Astrocyte (in vitro differentiated cells and primary cell): ENCODE measurements around the gene NT5C1B.

Experiments
- CTCF ChIP-seq: IDR thresholded peaks from 2 replicates; pipeline ENCODE4 v1.5.1; 2011; ENCODE audit warnings: low read depth, mild to moderate bottlenecking, inconsistent platforms, low read length, moderate library complexity; ENCODE audit not compliant: insufficient read depth
- EZH2 ChIP-seq: IDR thresholded peaks from 2 replicates; pipeline ENCODE4 v1.6.1; 2012; ENCODE audit warnings: mild to moderate bottlenecking, low read length, inconsistent platforms; ENCODE audit not compliant: insufficient read depth

- TF ChIP-seq EZH2 (no peak), CTCF (no peak)
Measured at GRCh38 chr2:18630541-18630940, 41.2 kb upstream of the NT5C1B start.
